IMR-90 (cell line): Measurements from ENCODE around the gene SCGB3A2. TPM values are rescaled to one million over a fixed set of nuclear protein-coding genes. Genes with fewer than 3 reads are reported as not detected.

Experiments used
- ATAC-seq: fragments of 200-7000 bp; cut with Tn5 transposase; 2 replicates; pipeline ENCODE4 v1.9.1; 2020; ENCODE audit warnings: low read depth, mild to moderate bottlenecking, moderate library complexity
- BruUV-seq: library from RNA; stranded (reverse); fragments of 400-500 nt; replicated peaks from 2 replicates; lab custom pipeline; 2021; lab: Mats Ljungman, UMichigan
- CTCF ChIA-PET: fragments of 300-600 bp; formaldehyde crosslinking; extraction: SDS; loops from one replicate; lab custom pipeline; 2021; ENCODE audit warnings: antibody characterized with exemption; lab: Yijun Ruan, JAX
- POLR2A ChIA-PET: fragments of 300-600 bp; sonication (Branson Sonifier 250); formaldehyde crosslinking; loops from one replicate; lab custom pipeline; 2022; ENCODE audit warnings: antibody characterized with exemption; ENCODE audit not compliant: unreplicated experiment; lab: Charles Lee
- DNase-seq: peaks from one replicate; pipeline ENCODE4 v3.0.0; 2013
- H2AFZ ChIP-seq: replicated peaks from 2 replicates; pipeline ENCODE3; 2013; ENCODE audit warnings: low read length, mild to moderate bottlenecking; ENCODE audit not compliant: poor library complexity
- H2AK5ac ChIP-seq: 2 replicates; pipeline ENCODE4 v1.6.1; 2013; ENCODE audit warnings: low read depth, low read length, inconsistent platforms
- H2AK9ac ChIP-seq: replicated peaks from 2 replicates; pipeline ENCODE3; 2013; ENCODE audit warnings: mild to moderate bottlenecking, low read depth, low read length, moderate library complexity; ENCODE audit not compliant: poor library complexity
- H2BK120ac ChIP-seq: 2 replicates; pipeline ENCODE4 v1.6.1; 2013; ENCODE audit warnings: low read depth, low read length, inconsistent platforms
- H2BK15ac ChIP-seq: 3 replicates; pipeline ENCODE4 v1.6.1; 2013; ENCODE audit warnings: low read depth, low read length, inconsistent platforms
- H2BK20ac ChIP-seq: 2 replicates; pipeline ENCODE4 v1.6.1; 2013; ENCODE audit warnings: low read depth, mild to moderate bottlenecking, inconsistent platforms, low read length, moderate library complexity
- H2BK5ac ChIP-seq: 2 replicates; pipeline ENCODE4 v1.6.1; 2013; ENCODE audit warnings: mild to moderate bottlenecking, low read depth, low read length, inconsistent platforms; ENCODE audit not compliant: poor library complexity, severe bottlenecking
- H3K14ac ChIP-seq: replicated peaks from 2 replicates; pipeline ENCODE4 v1.6.1; 2013; ENCODE audit warnings: low read depth, low read length, inconsistent platforms
- H3K18ac ChIP-seq: 2 replicates; pipeline ENCODE4 v1.6.1; 2013; ENCODE audit warnings: low read depth, low read length, control low read depth
- H3K23ac ChIP-seq: 2 replicates; pipeline ENCODE4 v1.6.1; 2013; ENCODE audit warnings: low read depth, low read length, inconsistent platforms
- H3K27ac ChIP-seq: 2 replicates; pipeline ENCODE4 v1.5.1; 2013; ENCODE audit warnings: mild to moderate bottlenecking, control low read depth, low read length; ENCODE audit not compliant: insufficient read depth
- H3K27me3 ChIP-seq: 2 replicates; pipeline ENCODE4 v1.6.1; 2013; ENCODE audit warnings: low read length; ENCODE audit not compliant: control insufficient read depth, insufficient read depth
- H3K36me3 ChIP-seq: 2 replicates; pipeline ENCODE4 v1.6.1; 2013; ENCODE audit warnings: low read length, mixed read lengths; ENCODE audit not compliant: control insufficient read depth, insufficient read depth
- H3K4ac ChIP-seq: 2 replicates; pipeline ENCODE4 v1.6.1; 2013; ENCODE audit warnings: low read depth, low read length, inconsistent platforms
- H3K4me1 ChIP-seq: 2 replicates; pipeline ENCODE4 v1.6.1; 2013; ENCODE audit warnings: low read length, mixed read lengths; ENCODE audit not compliant: control insufficient read depth, insufficient read depth
- H3K4me2 ChIP-seq: 2 replicates; pipeline ENCODE4 v1.6.1; 2013; ENCODE audit warnings: low read depth, mild to moderate bottlenecking, control low read depth, low read length, moderate library complexity
- H3K4me3 ChIP-seq: 2 replicates; pipeline ENCODE4 v1.5.1; 2013; ENCODE audit warnings: low read depth, mild to moderate bottlenecking, control low read depth, low read length, moderate library complexity; ENCODE audit not compliant: insufficient read depth
- H3K56ac ChIP-seq: 2 replicates; pipeline ENCODE4 v1.6.1; 2013; ENCODE audit warnings: low read length, inconsistent platforms; ENCODE audit not compliant: insufficient read depth; ENCODE audit errors: extremely low read depth
- H3K79me1 ChIP-seq, 2 experiments: 2 replicates each; pipeline ENCODE4 v1.6.1; 2013; ENCODE audit warnings: low read length in 2 of 2, inconsistent platforms in 1 of 2, low read depth in 1 of 2
- H3K9ac ChIP-seq: 2 replicates; pipeline ENCODE4 v1.6.1; 2013; ENCODE audit warnings: low read depth, low read length, control low read depth
- H3K9me1 ChIP-seq: 2 replicates; pipeline ENCODE4 v1.6.1; 2013; ENCODE audit warnings: low read length, inconsistent platforms; ENCODE audit not compliant: insufficient read depth
- H3K9me3 ChIP-seq: 2 replicates; pipeline ENCODE4 v1.6.1; 2013; ENCODE audit warnings: low read length; ENCODE audit not compliant: control insufficient read depth, insufficient read depth
- H4K20me1 ChIP-seq: 2 replicates; pipeline ENCODE4 v1.6.1; 2013; ENCODE audit warnings: low read length, inconsistent platforms; ENCODE audit not compliant: insufficient read depth
- H4K5ac ChIP-seq: 2 replicates; pipeline ENCODE4 v1.6.1; 2013; ENCODE audit warnings: mild to moderate bottlenecking, low read depth, low read length, control low read depth
- H4K8ac ChIP-seq, 2 experiments: 2 replicates each; pipeline ENCODE4 v1.6.1; 2013; ENCODE audit warnings: low read depth in 2 of 2, low read length in 2 of 2, control low read depth in 1 of 2, inconsistent platforms in 1 of 2
- H4K91ac ChIP-seq: 2 replicates; pipeline ENCODE4 v1.6.1; 2013; ENCODE audit warnings: low read depth, low read length, inconsistent platforms; ENCODE audit not compliant: insufficient read depth
- CEBPB ChIP-seq: IDR thresholded peaks from 2 replicates; pipeline ENCODE4 v1.6.1; 2012; ENCODE audit warnings: low read depth, low read length, improper control_type of control experiment
- WGBS, 2 experiments: methylation state at CpG; one replicate each; pipeline versions ENCODE4 v1.1.5 to v1.1.7; 2013; ENCODE audit warnings: missing lambda C conversion rate in 2 of 2; ENCODE audit not compliant: insufficient read length in 1 of 2; ENCODE audit errors: extremely low coverage in 2 of 2; 5-methylcytosine and 5-hydroxymethylcytosine counted together
- dilution Hi-C: fragments of 300-500 bp; cut with HindIII; formaldehyde crosslinking; loops from one replicate; pipeline ENCODE4 v1.14.3; 2018; ENCODE audit warnings: low sequenced_read_pairs; ENCODE audit not compliant: unreplicated experiment
- in situ Hi-C: fragments of 300-500 bp; cut with MboI; formaldehyde crosslinking; loops from 3 replicates; pipeline ENCODE4 v1.14.3; 2019; ENCODE audit warnings: low sequenced_read_pairs, inconsistent platforms, mixed read lengths
- intact Hi-C: fragments of 100-400 bp; cut with micrococcal nuclease; formaldehyde crosslinking; loops from 2 replicates; pipeline ENCODE4 v1.10.0; 2022
- polyA plus RNA-seq, 3 experiments: library from polyadenylated mRNA; depleted of rRNA; stranded (reverse); fragments of >200 nt; gene quantifications; 2 replicates each; pipeline ENCODE4 v1.2.3, GENCODE V29; 2012; ENCODE audit warnings: low replicate concordance in 1 of 3
- total RNA-seq: library from RNA; depleted of rRNA; stranded (reverse); fragments of >200 nt; gene quantifications from 2 replicates; pipeline ENCODE4 v1.2.3, GENCODE V29; 2012

SCGB3A2 gene
- total and polyA plus RNA-seq, 2 of the 4 experiments (the other 2 are of a cell fraction) = not detected

GRCh38 chr5:147880487-147880886, 2.0 kb downstream of the SCGB3A2 start:
- Histone ChIP-seq H3K56ac (no peak overlapping the region), H4K5ac (no peak overlapping the region), H2AK5ac (no peak overlapping the region), H2BK5ac (no peak overlapping the region), H2BK15ac (no peak overlapping the region), H3K4ac (no peak overlapping the region), H3K9me1 (no peaks in the 10 kb centered on the region), H2BK120ac (no peak overlapping the region), H3K9me3 (no peaks in the 10 kb centered on the region), H4K91ac (no peak overlapping the region), H3K9ac (no peak overlapping the region), H3K27me3 (no peaks in the 10 kb centered on the region), H2AK9ac (no peak overlapping the region), H3K14ac (no peak overlapping the region), H3K4me3 (no peak overlapping the region), H3K79me1 (no peaks in the 10 kb centered on the region), H3K36me3 (no peaks in the 10 kb centered on the region), H4K8ac (no peak overlapping the region), H3K4me2 (no peak overlapping the region), H4K20me1 (no peaks in the 10 kb centered on the region), H2AFZ (no peak overlapping the region), H3K27ac (no peak overlapping the region), H3K23ac (no peak overlapping the region), H2BK20ac (no peak overlapping the region), H3K4me1 (no peaks in the 10 kb centered on the region), H3K18ac (no peak overlapping the region)
- DNase-seq = no peak
- no peak for ATAC-seq
- ChIA-PET CTCF (no interaction called here), POLR2A (no interaction called here)
- BruUV-seq = no TSS peak
- TF ChIP-seq CEBPB = no peak
- 50% methylated on average over 1 of the region's 2 CpGs; no CpG with 5 or more reads in 1 of the 2 experiments for WGBS, 2 experiments
- intact Hi-C loops = loop anchor here (10.0 kb wide), 1 partner anchor 244 kb away; no protein-coding TSS in a partner anchor
- dilution Hi-C loops = no loop called here
- in situ Hi-C loops = no loop called here
